Neutrophil (primary cell): Measurements from ENCODE around the gene CHST9.

Source experiments
- H3K27ac ChIP-seq: fragments of 200-600 bp; sonication (generic); 2 replicates; pipeline ENCODE4 v1.5.1; 2016; ENCODE audit warnings: mild to moderate bottlenecking, moderate library complexity
- H3K27me3 ChIP-seq: fragments of 200-600 bp; sonication (generic); 2 replicates; pipeline ENCODE4 v1.6.0; 2016; ENCODE audit warnings: mild to moderate bottlenecking
- H3K36me3 ChIP-seq: fragments of 200-600 bp; sonication (generic); 2 replicates; pipeline ENCODE4 v1.5.1; 2017
- H3K4me1 ChIP-seq, 2 experiments: fragments of 200-600 bp in 1 of 2; sonication (generic) in 1 of 2; 1 replicate in 1 of 2; 2 replicates in 1 of 2; pipeline versions ENCODE4 v1.5.1 to v1.6.1; 2013 to 2016; ENCODE audit warnings: low read depth in 1 of 2, low read length in 1 of 2, mild to moderate bottlenecking in 1 of 2, moderate library complexity in 1 of 2; ENCODE audit not compliant: control insufficient read depth in 1 of 2, insufficient read depth in 1 of 2
- H3K4me3 ChIP-seq, 2 experiments: fragments of 200-600 bp in 1 of 2; sonication (generic) in 1 of 2; 1 replicate in 1 of 2; 2 replicates in 1 of 2; pipeline ENCODE4 v1.5.1; 2013 to 2016; ENCODE audit warnings: low read depth in 1 of 2, low read length in 1 of 2, mild to moderate bottlenecking in 1 of 2, moderate library complexity in 1 of 2
- H3K9me3 ChIP-seq: fragments of 200-600 bp; sonication (generic); 2 replicates; pipeline ENCODE4 v1.5.1; 2016
- CTCF ChIP-seq: fragments of 200-600 bp; sonication (generic); IDR thresholded peaks from 2 replicates; pipeline ENCODE4 v1.5.1; 2016; ENCODE audit warnings: antibody characterized with exemption

The CHST9 gene

GRCh38 chr18:27124196-27124595 is 60.9 kb downstream of the CHST9 start:
- Histone ChIP-seq H3K4me1 (no peaks in the 10 kb centered on the region), H3K27me3 (no peaks in the 10 kb centered on the region)

GRCh38 chr18:27121108-27121507 is 64.0 kb downstream of the CHST9 start:
- no peak for TF ChIP-seq CTCF
- no peak overlapping the region for H3K4me3 ChIP-seq
- H3K4me1 ChIP-seq: no peaks in the 10 kb centered on the region
- H3K36me3 ChIP-seq: no peaks in the 10 kb centered on the region
- H3K27ac ChIP-seq: no peak overlapping the region
- no peaks in the 10 kb centered on the region for H3K27me3 ChIP-seq
- H3K9me3 ChIP-seq: no peaks in the 10 kb centered on the region

More at GRCh38 chr18:27124196-27124595, 60.9 kb downstream of the CHST9 start:
- Histone ChIP-seq H3K36me3 (no peaks in the 10 kb centered on the region), H3K9me3 (no peaks in the 10 kb centered on the region), H3K4me3 (no peak overlapping the region), H3K27ac (no peak overlapping the region)
- TF ChIP-seq CTCF: no peak

GRCh38 chr18:27120246-27120645 is 64.9 kb downstream of the CHST9 start:
- Histone ChIP-seq H3K4me1 (no peaks in the 10 kb centered on the region), H3K4me3 (no peak overlapping the region)

GRCh38 chr18:27118973-27119372 is 66.1 kb downstream of the CHST9 start:
- H3K9me3 ChIP-seq: no peaks in the 10 kb centered on the region
- H3K36me3 ChIP-seq: no peaks in the 10 kb centered on the region
- TF ChIP-seq CTCF: no peak
- H3K27me3 ChIP-seq: no peaks in the 10 kb centered on the region
- no peak overlapping the region for H3K4me3 ChIP-seq
- no peaks in the 10 kb centered on the region for H3K4me1 ChIP-seq
- no peak overlapping the region for H3K27ac ChIP-seq

More at GRCh38 chr18:27120246-27120645, 64.9 kb downstream of the CHST9 start:
- H3K27me3 ChIP-seq: no peaks in the 10 kb centered on the region
- no peak for TF ChIP-seq CTCF
- no peak overlapping the region for H3K27ac ChIP-seq
- no peaks in the 10 kb centered on the region for H3K9me3 ChIP-seq
- H3K36me3 ChIP-seq: no peaks in the 10 kb centered on the region

GRCh38 chr18:27114842-27115241 is 70.3 kb downstream of the CHST9 start:
- Histone ChIP-seq H3K9me3 (no peaks in the 10 kb centered on the region), H3K36me3 (no peaks in the 10 kb centered on the region), H3K27ac (no peak overlapping the region), H3K27me3 (no peaks in the 10 kb centered on the region), H3K4me1 (no peaks in the 10 kb centered on the region), H3K4me3 (no peak overlapping the region)
- TF ChIP-seq CTCF: no peak

- H3K36me3 ChIP-seq: no peaks in the 10 kb centered on the region
- H3K27me3 ChIP-seq: no peaks in the 10 kb centered on the region
- H3K4me3 ChIP-seq: no peak overlapping the region
- no peaks in the 10 kb centered on the region for H3K9me3 ChIP-seq
- no peaks in the 10 kb centered on the region for H3K4me1 ChIP-seq
- no peak for TF ChIP-seq CTCF
- H3K27ac ChIP-seq: no peak overlapping the region
Measured at GRCh38 chr18:27113358-27113757, 71.8 kb downstream of the CHST9 start.
